NCI-H1092 (cell line): ENCODE measurements around the gene PACRG.

Experiments
- DNase-seq: peaks from one replicate; lab custom pipeline; 2025; lab: John Stamatoyannopoulos, UW

PACRG gene

DNA sequence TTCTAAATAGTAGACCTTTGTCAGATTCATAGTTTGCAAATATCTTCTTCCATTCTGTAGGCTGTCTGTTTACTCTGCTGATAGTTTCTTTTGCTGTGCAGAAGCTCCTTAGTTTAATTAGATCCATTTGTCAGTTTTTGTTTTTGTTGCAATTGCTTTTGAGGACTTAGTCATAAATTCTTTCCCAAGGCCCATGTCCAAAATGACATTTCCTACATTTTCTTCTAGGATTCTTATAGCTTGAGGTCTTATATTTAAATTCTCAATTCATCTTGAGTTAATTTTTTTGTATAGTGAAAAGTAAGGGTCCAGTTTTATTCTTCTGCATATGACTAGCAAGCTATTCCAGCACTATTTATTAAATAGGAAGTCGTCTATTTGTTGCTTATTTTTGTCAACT, 287.0 kb downstream of the PACRG start:
- DNase-seq, result no peak

DNA sequence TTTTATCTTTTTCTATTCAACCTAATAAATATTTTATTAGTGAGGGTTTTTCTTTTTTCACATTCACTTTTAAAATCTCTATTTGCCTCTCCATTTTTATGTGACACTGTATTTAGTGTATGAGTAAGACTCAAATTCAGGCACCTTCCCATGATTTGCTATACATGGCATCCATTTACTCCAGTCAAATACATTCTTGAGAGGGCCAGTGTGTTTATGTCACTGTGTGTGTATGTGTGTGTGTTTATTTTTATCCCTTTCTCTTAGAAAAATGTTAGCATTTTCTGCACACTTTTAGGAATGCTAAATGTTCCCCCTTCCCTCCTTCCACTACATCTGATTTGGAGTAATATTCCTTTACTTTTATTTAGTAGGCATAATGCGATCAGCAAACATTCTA, 290.0 kb downstream of the PACRG start:
- DNase-seq, result no peak

DNA sequence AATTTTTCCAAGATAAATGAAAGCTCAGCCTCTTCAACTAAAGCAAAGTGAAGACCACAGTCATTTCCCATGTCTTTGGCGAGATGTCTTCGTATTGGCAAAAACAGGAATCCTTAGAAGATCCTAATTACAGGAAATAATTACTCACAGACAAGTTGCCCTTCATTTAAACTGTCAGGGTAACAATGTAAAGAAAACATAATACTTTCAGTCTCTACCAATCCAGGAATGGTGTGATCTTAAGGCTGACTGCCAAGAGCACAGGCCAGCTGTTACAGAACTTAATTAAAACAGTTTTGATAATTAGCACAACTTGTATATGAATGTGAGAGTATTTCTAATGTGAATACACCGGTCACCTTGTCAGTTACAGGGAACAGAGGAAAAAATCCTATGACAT, 292.2 kb downstream of the PACRG start:
- DNase-seq, result no peak

DNA sequence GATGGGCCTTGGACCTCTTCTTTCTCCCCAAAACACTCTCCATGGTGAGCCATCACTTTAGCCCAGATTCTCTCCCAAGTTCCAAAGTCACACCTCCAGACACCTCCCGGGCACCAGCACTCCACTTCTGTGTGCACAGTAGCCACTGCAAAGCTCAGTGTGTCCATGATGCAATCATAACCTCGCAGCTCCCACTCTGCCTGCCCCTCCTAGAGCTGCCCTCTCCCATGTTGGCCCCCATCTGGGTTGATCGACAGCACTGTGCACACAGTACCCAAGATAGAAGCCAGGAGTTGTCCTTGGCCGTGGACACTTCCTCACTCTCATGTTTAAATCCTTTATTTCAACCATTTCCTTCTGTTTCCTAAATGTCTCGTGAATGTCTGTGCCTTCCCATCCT, 293.3 kb downstream of the PACRG start:
- no peak for DNase-seq

DNA sequence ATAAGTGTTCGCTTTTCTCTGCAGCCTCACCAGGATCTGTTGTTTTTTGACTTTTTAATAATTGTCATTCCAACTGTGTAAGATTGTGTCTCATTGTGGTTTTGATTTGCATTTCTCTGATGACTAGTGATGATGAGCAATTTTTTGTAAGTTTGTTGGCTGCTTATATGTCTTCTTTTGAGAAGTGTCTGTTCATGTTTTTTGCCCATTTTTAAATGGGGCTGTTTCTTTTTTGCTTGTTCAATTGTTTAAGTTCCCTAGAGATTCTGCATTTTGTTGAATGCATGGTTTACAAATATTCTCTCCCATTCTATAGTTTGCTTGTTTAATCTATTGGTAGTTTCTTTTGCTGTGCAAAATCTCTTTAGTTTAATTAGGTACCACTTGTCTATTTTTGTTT, 295.9 kb downstream of the PACRG start:
- DNase-seq, result no peak

DNA sequence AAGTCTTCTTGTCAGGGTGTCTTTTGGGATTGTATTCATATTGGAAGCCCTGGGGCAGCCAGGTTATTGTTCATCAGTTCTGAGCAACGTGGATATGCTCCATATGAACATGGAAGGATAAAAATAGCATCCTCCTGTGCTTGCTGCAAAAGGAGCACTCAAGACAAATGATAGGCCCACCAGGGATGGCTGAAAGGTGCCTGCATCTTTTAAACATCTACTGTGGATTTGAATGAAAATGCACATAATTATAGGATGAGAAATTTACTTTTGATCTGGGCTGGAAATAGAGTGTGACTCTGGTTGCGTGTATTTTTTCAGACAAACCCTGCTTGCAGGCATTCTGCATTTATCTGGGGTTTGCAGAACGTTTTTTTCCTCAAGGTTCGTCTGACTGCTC, 299.1 kb downstream of the PACRG start:
- no peak for DNase-seq

DNA sequence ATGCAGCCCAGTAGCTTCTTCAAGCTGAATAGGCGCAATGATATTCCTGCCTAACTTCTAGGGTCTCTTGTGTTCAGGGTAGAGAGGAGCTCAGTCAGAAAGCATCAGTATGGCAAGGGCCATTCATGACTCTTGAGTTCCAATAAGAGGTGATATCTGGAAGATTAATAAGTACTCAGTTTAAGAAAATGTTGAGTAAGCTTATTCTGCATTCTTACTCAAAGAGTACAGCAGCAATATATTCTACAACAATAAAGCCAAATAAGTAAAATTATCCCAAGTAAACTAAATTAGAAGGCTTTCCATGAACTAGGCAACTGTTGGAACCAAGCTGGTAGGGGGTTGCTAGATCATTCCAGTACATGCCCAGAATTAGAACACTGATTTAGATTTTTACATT, 303.2 kb downstream of the PACRG start:
- no peak for DNase-seq

DNA sequence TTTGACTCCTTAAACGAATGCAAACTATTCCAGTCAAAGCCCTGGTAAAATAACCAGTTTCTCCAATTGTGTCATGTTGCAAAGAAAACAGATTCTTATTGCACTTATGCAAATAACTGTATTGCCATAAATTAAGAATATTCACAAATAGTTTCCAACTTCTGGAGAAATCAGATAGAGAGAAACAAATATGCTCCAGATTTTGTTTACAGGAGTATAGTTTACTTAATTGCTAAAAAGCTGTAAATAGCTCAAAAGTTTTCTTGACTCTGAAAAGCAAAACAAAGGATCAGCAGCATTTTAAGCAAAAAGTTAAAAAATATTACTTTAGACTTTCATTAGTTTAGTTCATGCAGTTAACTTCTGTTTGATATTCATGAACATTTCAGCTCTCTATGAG, 304.2 kb downstream of the PACRG start:
- no peak for DNase-seq

DNA sequence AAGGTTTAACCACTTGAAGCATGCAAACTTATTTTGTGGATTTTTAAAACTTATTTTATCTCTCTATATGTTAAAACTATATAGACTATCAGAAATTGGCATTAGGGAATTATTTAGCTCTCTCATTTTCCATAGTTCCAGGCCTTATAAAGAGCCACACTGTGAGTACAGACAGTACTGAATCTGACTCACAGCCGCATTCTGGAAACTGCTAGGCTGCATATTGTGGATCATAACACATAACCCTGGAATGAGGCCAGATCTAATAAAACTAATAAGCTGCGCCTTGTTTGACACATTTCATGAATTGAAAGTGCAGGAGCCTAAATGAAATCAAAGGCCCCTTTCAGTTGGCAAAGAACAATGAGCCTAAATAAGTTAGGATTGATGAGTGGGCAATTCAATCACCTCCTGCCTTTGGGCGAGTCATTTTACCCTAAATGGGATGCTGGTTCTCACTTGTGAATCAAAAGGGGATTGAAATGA, 308.4 kb downstream of the PACRG start:
- DNase-seq, result no peak

DNA sequence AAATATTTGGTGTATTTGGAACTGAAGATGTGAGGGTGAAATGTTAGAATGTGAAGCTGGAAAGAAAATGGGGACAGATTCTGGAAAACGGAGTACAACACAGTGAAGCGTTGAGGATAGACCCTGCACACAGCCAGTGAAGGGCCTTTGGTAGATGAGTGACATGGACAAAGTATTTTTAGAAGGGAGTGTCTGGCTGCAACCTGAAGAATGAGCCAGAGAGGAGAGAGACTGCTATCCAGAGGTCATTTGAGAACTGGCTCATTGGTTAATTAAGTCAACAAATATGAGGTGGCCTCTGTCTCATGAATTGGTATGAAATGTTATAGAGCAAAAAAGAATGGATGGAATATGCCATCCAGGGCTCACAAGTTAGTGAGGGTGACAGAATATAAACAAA, 310.5 kb downstream of the PACRG start:
- DNase-seq, result no peak

DNA sequence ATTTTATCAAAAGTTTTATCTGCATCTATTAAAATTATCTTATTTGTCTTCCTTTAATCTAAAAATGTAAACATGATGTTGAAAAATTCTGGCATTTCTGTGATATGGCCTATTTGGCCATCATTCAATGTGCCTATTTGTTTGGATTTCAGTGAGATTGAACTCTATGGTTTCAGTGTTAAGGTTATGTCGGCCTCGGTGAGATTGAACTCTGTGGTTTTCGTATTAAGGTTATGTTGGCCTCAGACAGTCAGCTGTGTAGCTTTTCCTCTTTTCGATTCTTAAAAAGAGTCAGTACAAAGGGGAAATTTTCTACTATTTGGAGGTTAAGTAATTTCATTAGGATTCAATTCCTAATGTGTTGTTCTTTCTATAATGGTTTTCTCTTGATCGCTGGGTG, 320.6 kb downstream of the PACRG start:
- no peak for DNase-seq

DNA sequence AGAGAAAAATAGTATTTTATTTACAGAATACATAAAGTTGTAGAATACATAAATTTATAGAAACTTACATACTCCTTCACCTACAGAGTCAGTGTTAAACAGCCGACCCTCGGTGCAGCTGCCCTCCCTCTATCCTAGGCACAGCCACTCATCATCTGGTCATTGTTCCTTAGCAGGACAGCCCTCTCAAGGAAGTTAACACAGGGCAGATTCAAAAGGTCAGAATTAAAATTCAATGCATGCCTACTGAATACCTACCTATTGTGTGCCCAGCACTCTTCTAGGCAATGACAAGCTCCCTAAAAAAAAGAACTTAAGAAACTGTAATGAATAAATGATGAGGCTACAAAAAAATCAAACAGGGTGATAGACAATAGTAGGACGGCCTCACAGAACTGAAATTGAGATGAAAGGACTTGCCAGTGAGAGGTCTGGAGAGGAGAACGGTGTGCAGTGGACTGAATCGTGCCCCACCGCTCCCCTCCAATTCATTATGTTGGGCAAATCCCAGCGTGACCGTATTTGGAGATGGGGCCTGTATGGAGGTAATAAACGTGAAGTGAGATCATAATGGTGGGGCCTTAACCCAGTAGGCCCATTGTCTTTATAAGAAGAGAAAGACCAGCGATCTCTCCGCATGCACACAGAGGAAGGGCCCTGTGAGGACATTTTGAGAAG, 326.0 kb downstream of the PACRG start:
- no peak for DNase-seq

DNA sequence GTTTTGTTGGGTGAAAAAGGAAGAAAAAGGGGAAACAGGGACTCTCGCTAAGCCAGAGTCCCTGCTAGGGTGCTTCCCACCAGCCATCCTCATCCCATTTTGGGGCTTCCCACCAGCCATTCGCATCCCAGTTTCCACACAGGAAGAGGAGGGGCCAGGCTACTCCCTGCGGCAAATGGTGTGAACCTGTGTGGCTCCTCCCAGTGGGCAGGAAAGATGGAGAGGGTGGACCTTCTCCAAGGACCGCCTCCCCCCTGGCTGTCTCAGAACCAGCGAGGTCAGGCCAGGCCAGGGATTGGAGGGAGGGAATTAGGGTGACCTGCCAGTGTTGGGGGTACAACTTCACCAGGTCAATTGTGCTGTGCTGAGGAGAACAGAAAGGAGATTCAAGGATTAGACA, 326.9 kb downstream of the PACRG start:
- no peak for DNase-seq

DNA sequence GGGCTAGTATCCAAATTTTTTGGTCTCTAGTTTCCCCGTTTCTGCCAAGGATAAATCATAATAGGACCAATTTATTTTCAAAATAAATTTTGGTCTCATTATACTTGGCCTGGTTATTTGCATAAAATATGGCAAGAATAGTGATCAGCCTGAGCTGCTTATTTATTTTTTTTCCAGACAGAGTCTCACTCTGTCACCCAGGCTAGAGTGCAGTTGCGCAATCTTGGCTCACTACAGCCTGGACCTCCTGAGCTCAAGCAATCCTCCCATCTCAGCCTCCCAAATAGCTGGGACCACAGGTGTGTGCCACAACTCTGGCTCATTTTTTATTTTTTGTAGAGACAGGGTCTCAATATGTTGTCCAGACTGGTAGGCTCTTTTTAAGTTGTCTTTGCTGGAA, 329.5 kb downstream of the PACRG start:
- DNase-seq, result no peak

DNA sequence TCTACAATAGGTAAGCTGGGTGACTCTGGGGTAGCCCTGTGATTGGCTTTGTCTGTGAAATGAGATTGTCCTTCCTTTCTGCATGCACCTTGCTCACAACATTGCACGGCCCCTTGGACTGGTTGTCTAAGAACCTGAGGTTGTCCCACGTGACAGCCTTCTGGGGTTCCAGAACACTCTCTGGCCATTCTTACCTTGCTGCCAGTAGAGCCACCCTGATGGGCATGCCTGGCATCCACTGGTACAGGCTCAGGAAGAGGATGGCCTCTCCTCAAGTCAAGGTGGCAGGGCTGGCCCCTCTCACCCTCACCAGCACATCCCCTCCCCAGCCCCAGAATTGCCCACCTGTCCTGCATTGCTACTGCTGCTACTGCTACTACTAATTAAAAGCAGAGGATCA, 335.0 kb downstream of the PACRG start:
- no peak for DNase-seq

DNA sequence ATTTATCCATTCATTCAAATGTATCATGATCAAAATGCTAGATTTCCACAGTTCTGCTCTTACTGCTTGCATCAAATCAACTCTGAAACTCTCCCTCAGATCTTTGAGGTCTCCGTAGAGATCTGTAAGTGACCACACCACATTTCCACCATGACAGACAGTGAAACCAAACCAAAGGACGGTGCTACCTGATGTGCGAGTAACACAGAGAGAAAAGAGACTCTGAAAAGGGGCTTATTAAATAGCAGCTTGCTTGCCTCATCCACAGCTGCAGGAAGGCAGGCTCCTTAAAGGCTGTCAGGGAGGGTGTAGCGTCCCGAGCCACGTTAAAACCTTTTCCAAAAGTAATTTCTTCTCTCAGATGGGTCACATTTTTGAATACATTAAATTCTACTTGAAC, 335.8 kb downstream of the PACRG start:
- DNase-seq, result no peak

DNA sequence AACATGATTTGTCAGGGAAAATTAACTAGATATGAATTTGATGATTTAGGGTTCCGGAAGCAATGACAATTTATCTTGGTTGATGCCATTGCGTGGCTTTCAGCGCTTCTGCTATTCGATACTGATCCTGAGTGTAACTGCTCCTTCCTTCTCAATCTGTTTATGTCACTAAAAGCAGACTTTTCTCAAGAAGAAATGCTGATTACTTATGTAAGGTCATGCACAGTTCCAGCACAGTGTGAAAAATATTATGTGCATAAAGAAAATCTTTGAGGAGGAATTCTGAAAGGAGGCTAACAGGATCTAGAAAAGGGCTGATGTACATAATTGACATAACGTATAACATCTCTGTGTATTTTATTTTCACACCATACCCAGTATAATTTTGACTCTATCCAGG, 336.6 kb downstream of the PACRG start:
- DNase-seq, result no peak

DNA sequence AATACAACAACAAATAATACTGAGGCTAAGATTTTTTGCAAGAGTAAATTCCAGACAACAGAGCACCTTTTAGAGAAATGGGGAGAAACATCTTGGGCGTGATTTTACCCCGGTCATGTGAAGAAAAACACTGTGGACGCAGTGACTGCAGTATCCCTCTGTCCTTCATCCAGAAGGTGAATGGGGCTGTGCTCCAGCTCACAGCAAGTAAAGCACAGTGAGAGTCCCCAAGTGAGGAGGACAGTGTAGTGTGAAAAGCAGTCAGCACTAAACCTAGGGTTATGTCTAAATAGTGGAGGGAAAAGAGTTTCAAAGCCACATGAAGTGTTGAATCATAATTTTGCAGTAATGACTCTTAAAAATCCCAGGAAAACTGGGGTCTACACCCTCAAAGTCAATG, 338.4 kb downstream of the PACRG start:
- no peak for DNase-seq

DNA sequence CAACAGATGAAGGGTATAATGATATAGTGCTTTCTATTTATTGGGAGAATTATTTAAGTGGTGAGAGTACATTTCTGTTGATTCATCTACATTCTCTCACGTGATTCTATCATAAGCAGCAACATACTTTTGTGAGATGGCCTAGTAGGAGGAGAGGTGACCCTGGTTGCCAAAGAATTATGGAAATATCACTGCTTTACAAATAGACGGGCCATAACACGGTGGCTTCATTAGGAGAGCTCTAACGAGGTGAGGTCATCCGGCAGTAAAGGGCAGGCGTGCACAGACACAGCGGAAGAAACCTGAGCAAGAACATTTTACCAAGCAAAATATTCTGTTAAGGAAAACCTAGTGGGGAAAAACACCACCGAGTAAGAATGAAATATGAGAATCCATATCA, 349.4 kb downstream of the PACRG start:
- no peak for DNase-seq

DNA sequence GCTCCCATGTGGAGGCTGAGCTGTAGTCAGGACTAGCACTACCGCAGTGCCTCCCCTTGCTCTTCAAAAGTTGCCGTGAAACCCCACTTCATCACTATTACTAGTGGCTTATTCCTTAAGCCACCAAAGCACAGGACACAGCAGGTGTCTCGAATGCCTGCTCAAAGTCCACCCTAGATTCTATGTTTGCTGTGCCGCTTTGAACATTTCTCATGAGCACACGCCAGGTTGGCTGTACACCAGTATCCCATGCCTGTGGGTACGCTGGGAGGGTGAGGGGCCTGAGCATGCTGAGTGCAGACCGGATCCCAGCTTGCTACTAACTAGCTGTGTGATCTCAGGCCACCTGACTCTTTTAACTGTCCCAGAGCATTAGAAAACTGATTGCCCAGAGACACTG, 350.9 kb downstream of the PACRG start:
- no peak for DNase-seq

DNA sequence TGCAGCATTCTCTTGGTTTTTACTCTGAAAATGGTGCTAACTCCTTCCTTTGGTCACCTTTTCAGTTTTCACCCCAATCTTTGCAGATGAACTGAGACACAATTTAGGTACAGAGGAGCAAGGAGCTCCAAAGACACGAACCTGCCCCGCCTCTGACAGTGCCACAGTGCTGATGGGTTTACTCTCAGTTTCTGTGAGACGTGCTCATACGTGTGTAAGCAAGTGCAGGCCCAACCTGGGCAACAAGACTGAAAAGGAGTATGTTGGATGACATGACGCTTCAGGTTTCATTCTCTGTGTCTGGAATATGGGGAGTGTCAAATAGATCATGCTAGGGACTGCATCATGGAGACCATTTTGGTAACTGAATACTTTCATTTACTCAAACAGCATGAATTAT, 352.5 kb downstream of the PACRG start:
- DNase-seq, result no peak

DNA sequence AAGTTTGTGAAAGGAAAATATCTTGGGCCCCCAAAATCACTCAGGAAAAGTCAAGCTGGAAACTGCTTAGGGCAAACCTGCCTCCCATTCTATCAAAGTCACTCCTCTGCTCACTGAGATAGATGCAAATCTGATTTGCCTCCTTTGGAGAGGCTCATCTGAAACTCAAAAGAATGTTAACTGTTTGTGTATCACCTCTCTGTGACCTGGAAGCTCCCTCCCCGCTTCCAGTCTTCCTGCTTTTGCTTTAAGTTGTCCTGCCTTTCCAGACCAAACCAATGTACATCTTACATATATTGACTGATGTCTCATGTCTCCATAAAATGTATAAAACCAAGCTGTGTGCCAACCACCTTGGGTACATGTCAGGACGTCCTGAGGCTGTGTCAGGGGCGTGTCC, 355.4 kb downstream of the PACRG start:
- DNase-seq, result no peak

DNA sequence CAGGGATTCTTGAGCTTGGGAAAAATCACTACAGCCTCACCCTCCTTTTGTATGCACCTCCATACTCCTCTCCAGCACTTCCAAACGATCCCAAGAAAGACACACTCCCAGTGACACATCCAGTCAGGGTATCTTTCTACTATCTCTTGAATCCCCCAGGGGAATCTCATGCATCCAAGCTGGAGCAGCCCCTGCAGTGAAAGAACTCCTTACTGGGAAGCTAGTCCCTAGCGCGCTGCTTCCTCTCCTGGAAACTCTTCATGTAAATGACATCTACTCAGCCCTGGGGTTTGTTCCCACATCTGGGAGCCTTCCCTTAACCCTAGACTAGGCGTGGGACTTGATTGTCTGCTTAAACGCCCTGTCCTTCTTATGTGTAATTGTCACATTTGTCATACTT, 357.7 kb downstream of the PACRG start:
- DNase-seq, result no peak

DNA sequence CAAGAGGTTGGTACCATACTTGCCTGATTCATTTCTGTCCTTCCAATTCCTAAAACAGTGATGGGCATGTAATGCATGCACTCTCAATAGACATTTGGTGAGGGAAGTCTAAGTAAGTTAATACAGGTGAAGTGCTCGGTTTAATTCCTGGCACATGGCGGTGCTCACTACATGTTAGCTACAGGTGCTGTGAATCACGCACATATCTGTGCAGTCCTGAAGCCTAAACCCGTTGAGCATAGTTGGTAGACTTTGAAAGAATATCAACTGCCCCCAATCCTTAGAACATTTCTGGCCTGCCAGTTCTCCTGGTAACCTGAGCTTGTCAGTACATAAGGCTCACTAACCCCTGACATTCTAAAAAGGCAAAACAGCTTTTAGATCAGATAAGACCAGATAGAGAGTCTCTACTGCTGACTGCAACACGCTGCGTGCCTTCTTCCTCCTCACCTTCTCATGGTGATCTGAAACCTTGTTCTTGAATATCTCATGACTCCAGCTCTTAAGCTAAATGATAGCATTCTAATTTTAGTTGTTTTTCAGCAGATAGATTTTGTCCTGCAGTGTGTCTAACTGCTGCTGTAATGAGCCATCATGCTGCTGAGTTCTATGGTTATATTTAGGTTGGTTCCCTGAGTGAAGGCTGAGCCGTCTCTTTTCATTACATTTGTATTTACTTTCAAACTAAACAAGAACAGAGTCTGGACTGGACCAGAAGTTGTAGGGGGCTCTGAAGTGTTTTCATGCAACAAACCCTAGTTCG, 358.3 kb downstream of the PACRG start:
- no peak for DNase-seq
